ENCODE measurements around the gene CRMP1.
"Not testable (repeated sequence)": the region's sequence is repeated elsewhere in the genome, so short reads cannot be mapped to it uniquely, and the experiment has no call there.

CRMP1 gene

GRCh38 chr4:5852523-5853202 lies 40.2 kb downstream of the CRMP1 start:
- no peak for DNase-seq

DNA sequence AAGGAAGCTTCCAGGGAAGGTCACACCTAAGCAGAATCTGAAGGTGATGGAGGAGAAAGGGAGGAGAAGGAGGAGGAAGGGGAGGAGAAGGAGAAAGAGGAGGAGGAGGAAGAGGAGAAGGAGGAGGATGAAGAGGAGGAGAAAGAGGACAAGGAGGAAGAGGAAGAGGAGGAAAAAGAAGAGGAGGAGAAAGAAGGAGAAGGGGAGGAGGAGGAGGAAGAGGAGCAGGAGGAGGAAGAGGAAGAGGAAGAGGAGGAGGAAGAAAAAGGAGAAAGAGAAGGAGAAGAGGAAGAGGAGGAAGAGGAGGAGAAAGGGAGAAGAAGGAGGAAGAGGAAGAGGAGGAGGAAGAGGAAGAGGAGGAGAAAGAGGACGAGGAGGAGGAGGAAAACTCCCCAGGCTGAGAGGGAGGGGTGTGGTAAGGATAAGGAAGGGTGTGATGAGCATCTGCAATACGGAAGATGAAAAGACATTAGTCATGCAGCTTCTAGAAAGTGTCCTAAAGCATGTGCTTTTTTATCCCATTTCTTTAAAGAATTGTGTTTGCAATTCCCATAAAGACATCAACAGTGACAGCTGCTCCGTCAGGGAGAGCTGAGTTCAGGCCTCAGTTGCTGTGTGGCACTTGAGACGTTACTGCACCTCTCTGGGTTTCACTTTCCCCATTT lies 41.1 kb downstream of the CRMP1 start:
- DNase-seq: no peak

DNA sequence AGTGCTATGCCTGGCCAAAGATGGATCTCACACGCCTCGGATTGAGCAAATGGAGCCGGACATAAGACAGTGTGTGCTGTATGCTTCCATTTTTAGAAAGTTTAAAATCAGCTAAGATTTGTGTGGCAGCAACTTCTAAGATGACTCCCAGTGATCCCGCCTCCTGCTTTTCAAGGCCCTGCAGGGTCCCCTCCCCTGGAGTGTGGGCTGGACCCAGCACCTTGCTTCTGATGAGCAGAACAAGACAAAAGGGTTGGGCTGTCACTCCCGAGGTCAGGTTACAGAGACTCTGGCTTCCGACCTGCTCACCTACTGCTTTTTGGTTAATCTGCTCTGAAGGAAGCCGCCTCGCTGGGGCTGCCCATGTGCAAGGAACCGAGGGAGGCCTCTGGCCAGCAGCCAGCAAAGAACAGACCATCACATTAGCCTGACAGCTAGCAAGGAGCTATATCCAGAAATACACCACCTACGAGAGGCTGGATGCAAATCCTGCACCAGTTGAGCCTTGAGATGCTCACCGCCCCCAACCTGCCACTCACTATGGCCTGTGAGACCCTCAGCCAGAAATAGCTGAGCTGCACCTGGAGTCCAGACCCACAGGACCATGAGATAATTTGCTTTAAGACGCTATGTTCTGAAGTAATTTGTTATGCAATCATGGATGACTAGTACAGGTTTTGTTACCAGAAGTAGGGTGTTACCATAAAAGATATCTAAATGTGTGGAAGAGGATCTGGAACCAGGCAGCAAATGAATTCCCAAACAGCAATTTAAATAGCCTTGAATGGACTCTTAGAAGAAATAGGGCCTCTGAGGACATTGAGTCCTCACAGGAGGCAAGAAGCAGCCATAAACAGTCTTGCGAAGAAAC lies 47.6 kb downstream of the CRMP1 start:
- no peak for DNase-seq

DNA sequence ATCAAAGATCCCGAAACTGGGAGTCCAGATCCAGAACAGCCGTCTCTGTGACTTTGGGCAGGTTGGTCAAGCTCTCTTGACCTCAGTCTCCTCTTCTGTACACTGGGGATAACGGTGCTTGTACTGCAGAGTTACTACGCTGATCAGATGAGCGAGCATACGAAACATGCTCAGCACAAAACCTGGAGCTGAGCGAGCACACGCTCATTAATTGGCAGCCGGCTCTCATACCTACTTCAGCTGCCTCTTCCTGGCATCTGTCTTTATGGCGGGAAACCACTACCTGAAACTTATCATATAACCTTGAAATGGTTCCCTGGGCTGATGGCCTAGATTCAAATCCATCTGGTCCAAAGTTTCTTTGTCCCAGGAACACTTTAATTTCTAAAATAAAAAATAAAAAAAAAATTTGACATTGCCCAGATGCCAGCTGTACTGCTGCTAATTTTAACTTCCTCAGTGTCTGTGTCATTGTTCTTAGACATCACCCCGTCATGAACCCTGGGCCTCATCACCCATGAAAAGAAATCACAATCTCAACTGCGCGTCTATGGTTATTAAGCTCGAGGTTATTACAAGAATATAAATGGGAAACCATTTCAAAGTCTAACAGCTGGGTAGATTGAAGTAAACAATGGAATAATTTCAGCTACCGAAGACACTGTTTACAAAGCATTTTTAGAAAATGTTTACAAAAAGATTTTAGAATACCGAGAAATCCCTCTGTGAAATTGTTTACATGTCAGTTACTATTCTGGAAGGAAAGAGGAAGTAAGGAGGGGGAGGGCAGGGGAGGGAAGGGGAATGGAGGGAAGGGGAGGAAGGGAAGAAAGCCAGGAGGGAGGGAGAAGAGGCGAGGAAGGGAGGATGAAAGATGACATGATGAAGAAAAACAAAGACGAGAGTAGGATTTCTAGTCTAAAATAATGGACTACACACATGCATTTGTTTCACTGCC lies 49.0 kb downstream of the CRMP1 start:
- no peak for DNase-seq

GRCh38 chr4:5842456-5842855 lies 50.4 kb downstream of the CRMP1 start:
- DNase-seq: no peak

DNA sequence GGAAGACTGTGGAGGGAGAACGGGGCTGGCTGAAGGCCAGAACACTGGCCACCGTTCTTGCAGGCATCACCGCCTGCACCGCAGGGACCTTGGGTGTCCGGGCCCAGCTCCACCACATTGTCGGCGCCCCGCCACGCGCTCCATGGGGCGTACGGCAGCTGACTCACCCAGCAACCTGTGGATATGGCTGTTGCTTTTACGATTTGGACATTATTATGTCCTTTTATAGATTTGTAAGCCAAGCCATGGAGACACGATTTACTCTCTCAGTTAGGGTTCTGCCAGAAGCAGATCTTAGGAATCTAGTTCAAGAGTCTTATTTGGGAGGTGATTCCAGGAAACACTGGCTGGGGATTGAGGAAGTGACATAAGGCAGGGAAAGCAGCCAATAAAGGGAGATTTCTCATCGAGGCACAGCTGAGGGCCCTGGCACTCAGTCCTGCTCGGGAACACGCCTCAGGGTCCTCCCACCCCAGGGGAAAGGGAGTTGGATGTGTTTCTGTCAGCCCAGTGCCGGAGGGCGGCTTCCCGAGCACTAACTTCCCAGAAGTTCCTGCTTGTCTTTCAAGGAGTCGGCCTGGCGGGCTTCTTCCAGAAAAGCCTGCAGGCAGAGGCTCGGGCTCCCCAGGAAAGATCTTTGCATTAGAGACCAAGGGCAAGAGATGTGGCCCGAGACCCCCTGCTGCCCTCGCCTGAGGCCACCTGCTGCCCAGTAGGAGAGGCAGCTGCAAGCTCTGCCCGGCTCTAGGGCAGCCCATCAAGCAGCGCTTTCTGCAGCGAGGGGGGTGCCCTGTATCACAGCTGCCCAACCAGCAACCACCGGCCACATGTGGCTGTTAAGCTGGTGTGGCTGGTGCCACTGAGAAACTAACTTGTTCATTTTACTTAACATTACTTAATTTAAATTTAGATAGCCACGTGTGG lies 52.9 kb downstream of the CRMP1 start:
- DNase-seq: no peak

DNA sequence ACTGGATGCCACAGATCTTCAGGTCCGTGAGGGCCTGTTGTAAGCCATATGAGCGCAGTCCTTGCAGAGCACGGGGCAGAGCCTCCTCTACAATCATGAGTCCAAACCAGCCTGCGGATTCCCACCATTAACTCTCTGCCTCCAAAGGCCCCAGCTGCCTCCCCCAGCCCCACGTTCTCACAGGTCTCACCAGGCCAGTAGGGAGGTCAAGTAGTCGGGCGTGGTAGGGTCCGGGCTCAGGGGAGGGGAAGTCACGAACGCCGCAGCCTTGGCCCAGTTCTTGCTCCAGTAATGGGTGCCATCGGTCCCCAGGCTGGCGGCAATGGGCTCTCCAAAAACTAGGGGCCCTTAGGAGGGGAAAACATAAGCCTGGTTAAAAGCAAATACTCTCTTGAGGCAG lies 53.6 kb downstream of the CRMP1 start:
- DNase-seq: no peak

DNA sequence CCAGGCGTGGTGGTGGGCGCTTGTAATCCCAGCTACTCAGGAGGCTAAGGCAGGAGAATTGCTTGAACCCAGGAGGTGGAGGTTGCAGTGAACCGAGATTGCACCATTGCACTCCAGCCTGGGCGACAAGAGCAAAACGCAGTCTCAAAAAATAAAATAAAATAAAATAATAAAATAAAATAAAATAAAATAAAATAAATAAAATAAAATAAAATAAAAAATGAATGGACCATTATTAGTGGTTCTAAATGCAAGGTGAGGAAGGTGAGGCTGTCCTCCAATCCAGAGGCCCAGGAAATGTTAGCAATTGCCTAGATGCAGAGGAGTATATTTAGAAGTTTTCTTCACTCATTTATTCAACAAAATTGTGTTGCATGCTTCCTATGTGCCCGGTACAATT lies 55.4 kb downstream of the CRMP1 start:
- not testable (repeated sequence) for DNase-seq

DNA sequence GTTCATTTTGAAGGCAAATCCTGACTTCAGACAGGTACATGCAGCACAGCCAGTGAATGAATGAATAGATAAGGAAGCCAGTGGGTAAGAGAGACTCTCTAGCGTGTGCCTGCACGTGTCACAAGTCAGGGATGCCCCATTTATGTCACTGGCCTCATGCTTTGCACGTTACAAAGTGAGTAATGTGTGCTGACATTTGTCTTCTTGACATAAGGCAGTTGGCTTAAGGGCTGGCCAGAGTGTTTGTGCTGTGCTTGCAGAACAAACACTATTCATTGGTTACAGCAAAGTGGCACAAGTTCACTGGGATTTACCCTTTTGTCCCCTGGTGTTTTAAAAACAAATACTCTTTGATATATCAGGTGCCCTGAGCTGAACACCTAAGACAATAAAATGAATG lies 55.9 kb downstream of the CRMP1 start:
- no peak for DNase-seq

DNA sequence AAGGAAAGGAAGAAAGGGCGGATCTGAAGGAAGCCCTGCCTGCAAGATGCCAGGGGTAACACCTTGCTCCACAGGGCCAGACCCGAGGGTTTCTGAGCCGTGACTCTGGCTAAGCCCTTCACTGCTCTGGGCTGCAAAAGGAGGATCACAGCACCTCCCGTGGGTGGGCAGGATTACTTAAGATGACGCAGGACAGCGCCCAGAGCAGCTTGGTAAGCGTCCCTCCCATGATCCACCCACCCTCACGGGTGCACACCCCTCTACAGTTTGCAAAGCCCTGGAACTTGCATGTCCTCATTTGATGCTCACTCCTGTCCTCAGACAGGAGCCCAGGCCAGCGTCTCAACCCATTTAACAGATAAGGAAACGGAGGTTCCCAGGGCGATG lies 64.9 kb downstream of the CRMP1 start:
- DNase-seq: no peak

- DNase-seq: no peak
Observed at GRCh38 chr4:5827108-5828004, 65.5 kb downstream of the CRMP1 start.

DNA sequence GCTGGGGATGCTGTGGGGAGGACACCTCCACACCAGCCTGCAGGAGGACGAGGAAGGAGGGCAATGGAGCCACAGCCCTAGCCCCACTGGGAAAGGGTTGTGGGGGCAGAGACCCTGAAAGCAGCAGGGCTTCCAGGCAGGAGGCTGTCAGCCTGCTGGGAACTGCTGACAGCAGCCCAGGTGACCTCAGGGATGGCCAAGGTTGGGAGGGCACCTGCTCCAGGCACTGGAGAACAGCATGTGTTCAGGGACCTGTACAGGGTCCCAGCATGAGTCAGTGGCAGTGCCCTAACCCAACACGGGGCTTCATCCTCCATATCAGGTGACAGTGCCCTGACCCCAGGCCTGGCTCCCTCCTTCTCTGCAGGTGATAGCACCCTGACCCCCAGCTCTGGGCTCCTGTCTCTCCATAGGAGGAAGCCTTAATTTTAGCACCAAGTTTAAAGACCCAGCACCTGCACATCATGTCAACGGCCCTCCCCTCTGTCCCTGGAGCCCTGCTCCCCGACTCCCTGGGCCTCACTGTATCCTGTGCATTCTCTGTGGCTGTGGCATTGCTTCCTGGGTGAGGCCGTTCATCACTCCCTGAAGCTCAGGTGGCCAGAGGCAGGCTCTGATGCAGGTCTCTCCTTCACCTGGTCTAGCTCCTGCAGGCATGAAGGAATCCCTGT lies 66.3 kb downstream of the CRMP1 start:
- no peak for DNase-seq

DNA sequence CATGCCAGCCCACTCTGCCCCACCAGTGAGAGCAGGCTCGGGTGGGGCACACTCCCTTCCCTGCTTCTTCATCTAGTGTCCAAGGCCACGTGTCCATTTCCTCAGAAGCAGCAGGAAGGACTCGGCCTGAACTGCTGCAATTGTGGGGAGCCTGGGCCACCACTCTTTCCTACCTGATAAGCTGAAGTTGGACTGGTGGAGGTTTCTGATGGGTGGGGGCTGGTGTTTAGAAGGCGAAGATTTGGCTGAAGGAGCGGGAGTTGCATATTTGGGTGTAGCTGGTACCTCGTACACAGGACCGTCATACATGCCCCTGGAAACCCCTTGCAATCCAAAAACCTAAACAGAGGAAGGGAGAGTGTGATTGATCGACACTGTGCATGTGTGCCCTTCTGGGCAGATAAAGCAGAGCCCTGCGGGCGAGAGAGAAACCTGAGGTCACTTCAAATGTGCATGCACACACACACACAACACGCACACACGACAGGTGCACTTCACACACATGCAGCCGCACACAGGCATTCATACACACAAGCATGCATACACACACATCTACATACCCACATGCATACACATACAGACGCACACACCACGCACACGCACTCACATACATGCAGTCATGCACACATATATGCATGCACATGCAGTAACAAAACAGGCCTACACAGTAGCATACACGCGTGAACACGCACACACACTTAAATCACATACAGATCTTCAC lies 67.4 kb downstream of the CRMP1 start:
- no peak for DNase-seq

GRCh38 chr4:5824635-5825034 lies 68.3 kb downstream of the CRMP1 start:
- no peak for DNase-seq

GRCh38 chr4:5824227-5824626 lies 68.7 kb downstream of the CRMP1 start:
- no peak for DNase-seq

DNA sequence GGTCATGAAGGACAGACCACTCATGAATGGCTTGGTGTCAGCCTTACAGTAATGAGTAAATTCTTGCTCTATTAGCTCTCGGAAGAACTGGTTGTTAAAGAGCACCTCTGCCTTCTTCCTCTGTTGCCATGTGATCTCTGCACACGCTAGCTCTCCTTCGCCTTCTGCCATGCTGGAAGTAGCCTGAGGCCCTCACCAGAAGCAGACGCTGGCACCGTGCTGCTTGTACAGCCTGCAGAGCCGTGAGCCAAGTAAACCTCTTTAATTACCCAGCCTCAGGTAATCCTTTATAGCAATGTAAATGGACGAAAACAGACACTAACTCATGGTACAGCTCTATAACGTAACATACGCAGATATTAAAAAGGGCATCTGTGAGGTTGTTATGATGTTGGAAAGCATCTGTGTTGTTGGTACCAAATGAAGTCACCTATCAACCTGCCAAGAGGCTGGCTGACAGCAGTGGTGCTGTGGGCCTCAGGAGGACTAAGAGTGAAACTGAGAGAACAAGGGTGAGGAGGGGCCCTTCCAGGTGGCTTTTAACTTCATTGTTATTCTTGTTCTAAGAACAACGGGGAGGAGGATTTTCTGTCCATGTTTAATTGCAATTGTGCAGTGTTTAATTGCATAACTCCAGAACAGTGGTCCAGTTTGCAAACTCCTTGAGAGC lies 69.2 kb downstream of the CRMP1 start:
- no peak for DNase-seq

- DNase-seq: no peak
Observed at GRCh38 chr4:5822619-5823018, 70.3 kb downstream of the CRMP1 start.

DNA sequence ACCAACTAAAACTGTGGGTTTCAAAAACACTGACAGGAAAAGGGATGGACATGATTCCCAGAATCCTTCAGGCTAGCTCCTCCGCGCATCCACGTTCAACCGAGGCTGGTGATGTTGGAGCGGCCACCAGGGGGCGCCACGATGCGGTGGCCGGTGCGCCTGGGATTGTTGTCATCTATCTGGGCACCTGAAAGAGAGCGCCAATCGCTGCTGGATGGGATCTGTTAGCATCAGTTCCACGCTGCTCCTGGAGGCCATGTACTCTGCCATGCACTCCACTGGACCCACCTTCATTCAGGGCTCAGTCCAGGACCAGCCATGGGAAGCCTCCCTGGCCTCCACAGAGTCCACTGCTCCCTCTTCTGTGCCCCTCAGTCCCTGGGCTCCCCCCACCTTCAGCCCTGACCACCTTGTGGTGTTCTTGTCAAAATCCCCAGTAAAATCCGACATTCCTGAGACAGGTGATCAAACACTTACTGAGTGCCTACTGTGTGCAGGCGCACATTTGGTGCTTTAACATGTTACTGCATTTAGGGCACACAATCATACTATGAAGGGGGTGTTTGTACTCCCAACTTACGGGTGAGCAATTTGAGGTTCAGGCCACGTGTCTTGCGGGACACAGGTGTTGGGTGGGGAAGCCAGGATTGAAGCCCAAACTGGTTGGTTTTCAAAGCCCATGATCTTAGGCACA lies 71.1 kb downstream of the CRMP1 start:
- DNase-seq: no peak

Data from activated naive CD4-positive, alpha-beta T cell treated with anti-CD3 and anti-CD28 coated beads, Interleukin-2, amount 50 U/mL, for 16 hours (primary cell).